HCT116 (cell line): ENCODE measurements around the gene DPY19L3. TPM values are rescaled to one million over a fixed set of nuclear protein-coding genes. Genes with fewer than 3 reads are reported as not detected.

Experiments
- ATAC-seq: fragments of 200-7000 bp; cut with Tn5 transposase; 2 replicates; pipeline ENCODE4 v1.9.1; 2020; ENCODE audit warnings: mild to moderate bottlenecking, moderate library complexity
- BruUV-seq: library from RNA; stranded (reverse); fragments of 400-500 nt; replicated peaks from 2 replicates; lab custom pipeline; 2021; lab: Mats Ljungman, UMichigan
- CTCF ChIA-PET: fragments of 300-600 bp; sonication (Branson Sonifier 250); formaldehyde crosslinking; loops from one replicate; lab custom pipeline; 2021; ENCODE audit warnings: antibody characterized with exemption; lab: Charles Lee
- POLR2A ChIA-PET: fragments of 300-600, 350-600 bp; sonication (Branson Sonifier 250); formaldehyde crosslinking; loops from one replicate; lab custom pipeline; 2021; ENCODE audit warnings: antibody characterized with exemption; lab: Charles Lee
- RAD21 ChIA-PET, 2 experiments: fragments of 300-600 bp; sonication (Branson Sonifier 250); formaldehyde crosslinking; loops; one replicate each; lab custom pipeline; 2023; ENCODE audit warnings: low total read pairs in 2 of 2; ENCODE audit not compliant: uncharacterized antibody in 2 of 2, unreplicated experiment in 2 of 2, low non-redundant PET in 1 of 2; lab: Charles Lee
- DNase-seq: peaks from one replicate; pipeline ENCODE4 v3.0.0-alpha.2; 2010; ENCODE audit warnings: low read depth, low spot score
- H2AFZ ChIP-seq: fragments of 200-600 bp; shearing (Covaris generic), sonication (generic); 2 replicates; pipeline ENCODE4 v1.6.1; 2017; ENCODE audit warnings: low read depth, mixed run types, mixed read lengths, antibody characterized with exemption, low read length; ENCODE audit not compliant: poor library complexity, severe bottlenecking
- H3K27ac ChIP-seq: 2 replicates; pipeline ENCODE4 v1.5.1; 2012; ENCODE audit warnings: low read depth, low read length
- H3K27me3 ChIP-seq: fragments of 200-600 bp; sonication (generic); 2 replicates; pipeline ENCODE4 v1.6.1; 2016; ENCODE audit warnings: mixed run types, low read length, mixed read lengths; ENCODE audit not compliant: insufficient read depth
- H3K36me3 ChIP-seq, 2 experiments: fragments of 200-500 bp in 1 of 2; fragments of 200-600 bp in 1 of 2; sonication (Bioruptor generic) in 1 of 2; sonication (generic) in 1 of 2; 2 replicates each; pipeline versions ENCODE4 v1.5.1 to v1.6.1; 2014 to 2016; ENCODE audit warnings: low read length in 2 of 2, inconsistent platforms in 1 of 2, mixed read lengths in 1 of 2, mixed run types in 1 of 2; ENCODE audit not compliant: insufficient read depth in 2 of 2, control insufficient read depth in 1 of 2
- H3K4me1 ChIP-seq, 2 experiments: fragments of 200-600 bp in 1 of 2; sonication (generic) in 1 of 2; 2 replicates each; pipeline versions ENCODE4 v1.5.1 to v1.6.1; 2012 to 2017; ENCODE audit warnings: low read length in 2 of 2, inconsistent platforms in 1 of 2, mild to moderate bottlenecking in 1 of 2, mixed read lengths in 1 of 2, mixed run types in 1 of 2, moderate library complexity in 1 of 2; ENCODE audit not compliant: insufficient read depth in 2 of 2, control insufficient read depth in 1 of 2
- H3K4me2 ChIP-seq: fragments of 200-600 bp; sonication (generic); 2 replicates; pipeline ENCODE4 v1.6.1; 2017; ENCODE audit warnings: mixed run types, low read length, mixed read lengths
- H3K4me3 ChIP-seq, 2 experiments: fragments of 200-600 bp in 1 of 2; sonication (generic) in 1 of 2; replicated peaks in 1 of 2; 2 replicates each; pipeline ENCODE4 v1.5.1; 2011 to 2016; ENCODE audit warnings: low read length in 2 of 2, control low read depth in 1 of 2, low read depth in 1 of 2, mild to moderate bottlenecking in 1 of 2, mixed read lengths in 1 of 2, mixed run types in 1 of 2
- H3K79me2 ChIP-seq: fragments of 200-600 bp; sonication (generic); 2 replicates; pipeline ENCODE4 v1.6.1; 2017; ENCODE audit warnings: mild to moderate bottlenecking, mixed run types, low read length, moderate library complexity, mixed read lengths; ENCODE audit not compliant: insufficient read depth
- H3K9ac ChIP-seq: fragments of 200-600 bp; sonication (generic); 2 replicates; pipeline ENCODE4 v1.6.1; 2016; ENCODE audit warnings: low read length, mixed read lengths
- H3K9me2 ChIP-seq: fragments of 200-600 bp; sonication (generic), shearing (Covaris generic); 2 replicates; pipeline ENCODE4 v1.6.1; 2017; ENCODE audit warnings: mixed run types, mild to moderate bottlenecking, moderate library complexity; ENCODE audit not compliant: insufficient read depth
- H3K9me3 ChIP-seq, 2 experiments: fragments of 200-500 bp in 1 of 2; fragments of 200-600 bp in 1 of 2; sonication (Bioruptor generic) in 1 of 2; sonication (generic) in 1 of 2; 2 replicates each; pipeline ENCODE4 v1.6.1; 2014 to 2017; ENCODE audit warnings: low read length in 2 of 2, mixed read lengths in 2 of 2, inconsistent platforms in 1 of 2, low read depth in 1 of 2, mild to moderate bottlenecking in 1 of 2, mixed run types in 1 of 2, moderate library complexity in 1 of 2; ENCODE audit not compliant: control insufficient read depth in 1 of 2, insufficient read depth in 1 of 2
- H4K20me1 ChIP-seq: fragments of 200-600 bp; sonication (generic), shearing (Covaris generic); 2 replicates; pipeline ENCODE4 v1.6.1; 2017; ENCODE audit warnings: mixed run types, mild to moderate bottlenecking, moderate library complexity; ENCODE audit not compliant: insufficient read depth
- CBX3 ChIP-seq: IDR thresholded peaks from 2 replicates; pipeline ENCODE4 v1.6.1; 2012; ENCODE audit warnings: low read depth
- CEBPB ChIP-seq: IDR thresholded peaks from 2 replicates; pipeline ENCODE4 v1.6.1; 2012; ENCODE audit warnings: low read depth
- ELF1 ChIP-seq: IDR thresholded peaks from 2 replicates; pipeline ENCODE4 v1.6.1; 2012; ENCODE audit warnings: low read depth, borderline replicate concordance
- JUND ChIP-seq: IDR thresholded peaks from 2 replicates; pipeline ENCODE4 v1.6.1; 2012
- POLR2A ChIP-seq: IDR thresholded peaks from 2 replicates; pipeline ENCODE4 v1.7.0; 2011; ENCODE audit warnings: borderline replicate concordance; ENCODE audit not compliant: insufficient read depth, insufficient read length; ENCODE audit errors: extremely low read depth
- SP1 ChIP-seq: IDR thresholded peaks from 2 replicates; pipeline ENCODE4 v1.6.1; 2012; ENCODE audit warnings: low read depth
- SRF ChIP-seq: IDR thresholded peaks from 2 replicates; pipeline ENCODE4 v1.6.1; 2012; ENCODE audit warnings: low read depth
- TCF7L2 ChIP-seq: IDR thresholded peaks from 2 replicates; pipeline ENCODE4 v1.7.0; 2011; ENCODE audit warnings: borderline replicate concordance, inconsistent platforms; ENCODE audit not compliant: insufficient read depth, insufficient read length; ENCODE audit errors: extremely low read depth
- ZFX ChIP-seq: fragments of 450-650 bp; IDR thresholded peaks from 2 replicates; pipeline ENCODE4 v1.6.1; 2017
- intact Hi-C: fragments of 100-400 bp; cut with micrococcal nuclease; formaldehyde crosslinking; loops from 2 replicates; pipeline ENCODE4 v1.10.0; 2022
- total RNA-seq: library from RNA; stranded (reverse); gene quantifications from one replicate; pipeline ENCODE4 v1.2.1, GENCODE V29; 2021; ENCODE audit not compliant: unreplicated experiment
- TF ChIP-seq, protein P1 (sequence below): IDR thresholded peaks from 2 replicates; pipeline ENCODE4 v1.6.1; 2011; ENCODE audit warnings: mild to moderate bottlenecking, low read length, moderate library complexity; ENCODE audit not compliant: insufficient replicate concordance; ENCODE audit errors: extremely low read depth
- TF ChIP-seq, protein P2 (sequence below): IDR thresholded peaks from 2 replicates; pipeline ENCODE4 v1.6.1; 2012
- TF ChIP-seq, protein P3 (sequence below), 3 experiments: fragments of 200-600 bp in 1 of 3; sonication (generic) in 1 of 3; IDR thresholded peaks in 2 of 3; conservative IDR thresholded peaks in 1 of 3; 2 replicates each; pipeline ENCODE4 v1.5.1; 2012 to 2017; ENCODE audit warnings: low read depth in 2 of 3, low read length in 2 of 3, antibody characterized with exemption in 1 of 3, borderline replicate concordance in 1 of 3, control low read depth in 1 of 3, mild to moderate bottlenecking in 1 of 3, mixed read lengths in 1 of 3, mixed run types in 1 of 3, moderate library complexity in 1 of 3; ENCODE audit not compliant: insufficient read depth in 1 of 3

The DPY19L3 gene
- total RNA-seq, 1 experiment from 2014 or later, result 14.5 TPM

DNA sequence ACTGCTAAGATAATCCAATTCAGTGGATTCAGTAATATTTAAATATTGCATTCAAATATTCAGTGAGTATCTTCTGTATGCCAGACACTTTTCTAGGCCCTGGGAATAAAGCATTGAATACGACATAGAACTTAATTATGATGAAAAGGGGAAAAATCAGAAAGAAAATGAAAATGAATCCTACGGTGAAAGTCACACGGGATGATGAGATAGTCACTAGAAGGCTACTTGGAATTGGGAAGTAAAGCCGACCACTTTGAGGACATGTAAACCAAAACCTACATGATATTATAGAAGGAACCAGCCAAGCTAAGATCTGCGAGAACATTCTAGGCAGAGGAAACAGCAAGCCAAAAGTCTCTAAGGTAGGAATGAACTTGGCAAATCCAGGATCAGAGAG lies 10.1 kb downstream of the DPY19L3 start:
- H3K9me2 ChIP-seq, result no peaks in the 10 kb centered on the region
- TF ChIP-seq ELF1, result no peak
- TF ChIP-seq, protein P1, sequence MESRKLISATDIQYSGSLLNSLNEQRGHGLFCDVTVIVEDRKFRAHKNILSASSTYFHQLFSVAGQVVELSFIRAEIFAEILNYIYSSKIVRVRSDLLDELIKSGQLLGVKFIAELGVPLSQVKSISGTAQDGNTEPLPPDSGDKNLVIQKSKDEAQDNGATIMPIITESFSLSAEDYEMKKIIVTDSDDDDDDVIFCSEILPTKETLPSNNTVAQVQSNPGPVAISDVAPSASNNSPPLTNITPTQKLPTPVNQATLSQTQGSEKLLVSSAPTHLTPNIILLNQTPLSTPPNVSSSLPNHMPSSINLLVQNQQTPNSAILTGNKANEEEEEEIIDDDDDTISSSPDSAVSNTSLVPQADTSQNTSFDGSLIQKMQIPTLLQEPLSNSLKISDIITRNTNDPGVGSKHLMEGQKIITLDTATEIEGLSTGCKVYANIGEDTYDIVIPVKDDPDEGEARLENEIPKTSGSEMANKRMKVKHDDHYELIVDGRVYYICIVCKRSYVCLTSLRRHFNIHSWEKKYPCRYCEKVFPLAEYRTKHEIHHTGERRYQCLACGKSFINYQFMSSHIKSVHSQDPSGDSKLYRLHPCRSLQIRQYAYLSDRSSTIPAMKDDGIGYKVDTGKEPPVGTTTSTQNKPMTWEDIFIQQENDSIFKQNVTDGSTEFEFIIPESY, result no peak
- TF ChIP-seq, protein P2, sequence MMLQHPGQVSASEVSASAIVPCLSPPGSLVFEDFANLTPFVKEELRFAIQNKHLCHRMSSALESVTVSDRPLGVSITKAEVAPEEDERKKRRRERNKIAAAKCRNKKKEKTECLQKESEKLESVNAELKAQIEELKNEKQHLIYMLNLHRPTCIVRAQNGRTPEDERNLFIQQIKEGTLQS, result no peak
- no peak for TF ChIP-seq TCF7L2
- TF ChIP-seq CEBPB, result no peak
- TF ChIP-seq SP1, result no peak
- TF ChIP-seq JUND, result no peak
- TF ChIP-seq ZFX, result no peak
- TF ChIP-seq, protein P3, sequence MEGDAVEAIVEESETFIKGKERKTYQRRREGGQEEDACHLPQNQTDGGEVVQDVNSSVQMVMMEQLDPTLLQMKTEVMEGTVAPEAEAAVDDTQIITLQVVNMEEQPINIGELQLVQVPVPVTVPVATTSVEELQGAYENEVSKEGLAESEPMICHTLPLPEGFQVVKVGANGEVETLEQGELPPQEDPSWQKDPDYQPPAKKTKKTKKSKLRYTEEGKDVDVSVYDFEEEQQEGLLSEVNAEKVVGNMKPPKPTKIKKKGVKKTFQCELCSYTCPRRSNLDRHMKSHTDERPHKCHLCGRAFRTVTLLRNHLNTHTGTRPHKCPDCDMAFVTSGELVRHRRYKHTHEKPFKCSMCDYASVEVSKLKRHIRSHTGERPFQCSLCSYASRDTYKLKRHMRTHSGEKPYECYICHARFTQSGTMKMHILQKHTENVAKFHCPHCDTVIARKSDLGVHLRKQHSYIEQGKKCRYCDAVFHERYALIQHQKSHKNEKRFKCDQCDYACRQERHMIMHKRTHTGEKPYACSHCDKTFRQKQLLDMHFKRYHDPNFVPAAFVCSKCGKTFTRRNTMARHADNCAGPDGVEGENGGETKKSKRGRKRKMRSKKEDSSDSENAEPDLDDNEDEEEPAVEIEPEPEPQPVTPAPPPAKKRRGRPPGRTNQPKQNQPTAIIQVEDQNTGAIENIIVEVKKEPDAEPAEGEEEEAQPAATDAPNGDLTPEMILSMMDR (IDR thresholded peaks at IDR 0.05 in 2 of 3, conservative IDR thresholded peaks at IDR 0.05 in 1 of 3; ENCODE audit: borderline replicate concordance in 1 of 3, insufficient read depth in 1 of 3, low read depth in 2 of 3, low read length in 2 of 3), result no peak
- no peak for TF ChIP-seq CBX3
- TF ChIP-seq SRF, result no peak
- no peak for TF ChIP-seq POLR2A
- no peak for DNase-seq
- H3K4me3 ChIP-seq, result no peak overlapping the region
- H3K79me2 ChIP-seq, result no peaks in the 10 kb centered on the region
- RAD21 ChIA-PET, result no interaction called here
- no peak overlapping the region for H2AFZ ChIP-seq
- no peaks in the 10 kb centered on the region for H3K27me3 ChIP-seq
- H3K9ac ChIP-seq, result no peak overlapping the region
- ATAC-seq, result no peak
- H3K36me3 ChIP-seq, result peaks cover 0 to 14% of the 10 kb centered on the region in 2 experiments; a peak in 3 of 4 replicates
- BruUV-seq, result no TSS peak
- POLR2A ChIA-PET, result no interaction called here
- intact Hi-C loops, result no loop called here
- no peaks in the 10 kb centered on the region for H3K4me1 ChIP-seq
- CTCF ChIA-PET, result no interaction called here
- no peaks in the 10 kb centered on the region for H3K9me3 ChIP-seq
- H4K20me1 ChIP-seq, result no peaks in the 10 kb centered on the region
- no peak overlapping the region for H3K27ac ChIP-seq
- no peak overlapping the region for H3K4me2 ChIP-seq
